Measurements from ENCODE around the gene CKLF.
A peak's percentile ranks its signal among the peaks of the same experiment; 100 is the strongest.
"Not testable (repeated sequence)": the region's sequence is repeated elsewhere in the genome, so short reads cannot be mapped to it uniquely, and the experiment has no call there.

CKLF gene

GRCh38 chr16:66552286-66553177 lies at the start of gene CKLF:
Gene CKLF, plus strand, starts transcription at chr16:66552576. Its CDS starts 140 bp downstream, at chr16:66552716.
- peak; percentile 88 to 90 for DNase-seq

DNA sequence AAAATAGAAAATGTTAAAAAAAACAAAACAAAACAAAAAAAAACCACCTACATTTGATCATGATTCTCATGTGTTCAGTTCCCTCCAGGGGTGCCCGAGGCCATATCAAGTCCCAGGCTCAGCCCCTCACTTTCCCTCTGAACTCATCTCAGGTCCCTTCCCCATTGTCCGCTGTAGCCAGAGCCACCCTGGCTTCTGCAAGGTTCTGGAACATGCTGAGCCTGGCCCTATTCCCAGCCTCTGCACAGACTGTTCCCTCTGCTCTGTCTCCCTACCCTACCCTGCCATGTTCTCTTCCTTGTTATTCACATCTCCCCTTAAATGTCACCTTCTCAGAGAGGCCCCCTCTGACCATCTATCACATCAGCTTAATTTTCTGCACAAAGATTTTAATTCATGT lies 49.3 kb upstream of the CKLF start:
- DNase-seq, result no peak

GRCh38 chr16:66503612-66504011 lies 48.8 kb upstream of the CKLF start:
- DNase-seq, result no peak

- no peak for DNase-seq
These were observed 44.6 kb upstream of the CKLF start for GRCh38 chr16:66507731-66508239.

- DNase-seq, result no peak
These were observed 44.0 kb upstream of the CKLF start for GRCh38 chr16:66508248-66508913.

DNA sequence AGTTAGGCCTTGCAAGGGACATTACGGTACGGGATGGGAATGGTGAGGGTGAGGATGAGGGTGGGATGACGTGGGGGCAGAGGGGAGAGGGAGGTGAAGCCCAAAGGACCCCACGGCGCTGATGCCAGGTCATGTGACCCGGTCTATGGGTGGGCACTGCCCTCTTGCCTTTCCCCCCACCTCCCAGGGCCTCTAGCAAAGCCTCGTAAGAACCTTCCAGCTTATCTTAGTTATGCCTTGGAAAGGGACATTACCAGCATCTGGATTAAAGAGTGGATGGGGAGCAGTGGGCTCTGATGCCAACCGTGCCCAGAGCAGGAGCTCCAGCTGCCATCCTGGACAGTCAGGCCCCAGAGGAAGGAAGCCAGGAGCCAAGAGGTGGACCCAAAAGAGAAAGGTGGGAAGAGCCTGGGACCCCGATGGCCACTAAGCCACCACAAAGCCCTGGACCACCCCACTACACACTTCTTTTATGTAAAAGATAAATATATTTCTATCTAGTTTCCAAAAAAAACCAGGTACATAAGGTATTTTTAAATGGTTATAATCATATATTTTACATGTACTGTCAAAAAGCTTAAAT lies 43.4 kb upstream of the CKLF start:
- no peak for DNase-seq

DNA sequence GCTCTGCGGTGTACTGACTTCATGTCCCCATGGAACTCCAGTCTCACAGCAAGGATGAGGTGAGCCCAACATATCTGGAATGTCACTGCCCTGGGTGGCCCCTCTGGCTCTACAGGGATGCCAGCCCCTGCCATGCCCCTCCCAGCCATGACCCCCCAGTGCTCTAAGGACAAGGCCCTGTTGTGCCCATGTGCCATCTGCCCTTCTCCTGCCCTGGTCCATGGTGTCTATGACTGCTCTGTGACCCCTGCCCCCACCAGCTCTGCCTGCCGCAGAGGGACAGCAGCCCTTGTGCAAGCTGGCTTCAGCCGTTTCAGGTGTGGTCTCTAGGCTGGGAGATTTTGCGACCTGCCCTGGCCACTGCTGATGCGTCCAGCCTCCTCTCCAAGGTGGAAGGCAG lies 42.8 kb upstream of the CKLF start:
- no peak for DNase-seq

GRCh38 chr16:66510298-66510697 lies 42.1 kb upstream of the CKLF start:
- DNase-seq, result no peak

DNA sequence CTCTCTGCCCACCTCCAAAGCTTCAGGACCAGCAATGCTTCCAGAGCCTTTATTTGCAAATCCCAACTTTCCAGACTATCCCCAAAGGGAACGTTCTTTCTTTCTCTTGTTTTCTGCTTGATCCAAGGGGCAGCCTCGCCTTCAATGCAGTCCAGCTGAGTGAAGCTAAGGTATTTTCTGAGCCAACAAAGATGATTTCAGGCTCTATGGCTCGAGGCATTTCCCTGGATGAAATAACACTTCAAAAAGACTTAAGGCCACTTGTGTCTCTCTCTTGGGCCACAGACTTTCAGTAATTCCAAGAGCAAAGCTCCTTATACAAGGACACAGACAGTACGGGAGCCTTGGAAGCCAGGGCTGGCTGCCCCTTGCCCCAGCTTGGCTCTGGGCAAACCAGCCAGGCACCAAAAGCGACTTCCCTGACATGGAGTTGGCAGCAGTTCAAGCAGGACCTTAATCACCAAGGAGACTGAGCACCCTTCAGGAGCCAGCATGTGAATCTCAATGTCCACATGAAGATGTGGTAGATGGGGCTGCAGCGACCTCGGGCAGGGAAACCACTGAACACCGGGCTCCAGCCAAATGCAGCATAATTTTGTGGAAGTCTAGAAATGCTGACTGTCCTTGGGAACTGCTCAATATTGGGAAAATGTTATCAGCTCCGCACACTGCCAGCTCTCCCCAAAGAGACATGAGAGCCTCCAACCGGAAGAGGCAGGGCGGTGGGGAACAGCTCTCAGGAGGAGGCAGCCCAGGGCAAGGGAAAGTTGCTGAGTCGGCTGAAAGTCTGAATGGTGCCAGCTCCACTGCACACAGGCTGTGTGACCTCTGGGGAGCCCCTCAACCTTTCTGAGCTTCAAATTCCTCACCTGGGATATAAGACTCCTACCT lies 41.4 kb upstream of the CKLF start:
- no peak for DNase-seq

GRCh38 chr16:66511602-66512271 lies 40.6 kb upstream of the CKLF start:
- no peak for DNase-seq

DNA sequence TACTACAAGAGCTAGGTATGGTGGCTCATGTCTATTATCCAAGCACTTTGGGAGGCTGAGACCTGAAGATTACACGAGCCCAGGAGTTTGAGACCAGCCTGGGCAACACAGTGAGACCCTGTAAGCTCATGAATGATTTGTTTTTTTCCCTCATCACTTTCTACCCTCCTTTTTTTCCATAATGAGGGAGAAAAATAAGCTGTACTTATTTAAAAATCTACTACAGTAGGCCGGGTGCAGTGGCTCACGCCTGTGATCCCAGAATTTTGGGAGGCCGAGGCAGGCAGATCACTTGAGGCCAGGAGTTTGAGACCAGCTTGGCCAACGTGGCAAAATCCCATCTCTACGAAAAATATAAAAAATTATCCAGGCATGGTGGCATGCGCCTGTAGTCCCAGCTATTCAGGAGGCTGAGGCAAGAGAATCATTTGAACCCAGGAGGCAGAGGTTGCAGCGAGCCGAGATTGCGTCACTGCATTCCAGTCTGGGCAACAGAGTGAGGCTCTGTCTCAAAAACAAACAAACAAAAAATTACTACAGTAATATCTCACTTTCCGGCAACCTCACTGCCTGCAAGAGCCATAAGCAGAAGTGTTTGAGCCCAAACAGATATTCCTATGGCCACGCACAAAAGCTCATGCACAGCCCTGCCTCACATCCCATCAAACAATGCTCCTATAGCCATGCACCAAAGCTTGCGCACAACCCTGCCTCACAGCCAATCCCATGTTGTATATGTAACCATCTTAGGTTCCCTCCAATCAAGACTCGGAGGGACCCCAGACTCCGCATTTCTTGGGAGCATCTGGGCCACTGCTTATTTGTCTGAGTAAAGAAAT lies 39.9 kb upstream of the CKLF start:
- no peak for DNase-seq

GRCh38 chr16:66513111-66513723 lies 39.2 kb upstream of the CKLF start:
- DNase-seq, result no peak

GRCh38 chr16:66514391-66514790 lies 38.0 kb upstream of the CKLF start:
- DNase-seq, result not testable (repeated sequence)

GRCh38 chr16:66514980-66515595 lies 37.3 kb upstream of the CKLF start:
- DNase-seq, result not testable (repeated sequence)

DNA sequence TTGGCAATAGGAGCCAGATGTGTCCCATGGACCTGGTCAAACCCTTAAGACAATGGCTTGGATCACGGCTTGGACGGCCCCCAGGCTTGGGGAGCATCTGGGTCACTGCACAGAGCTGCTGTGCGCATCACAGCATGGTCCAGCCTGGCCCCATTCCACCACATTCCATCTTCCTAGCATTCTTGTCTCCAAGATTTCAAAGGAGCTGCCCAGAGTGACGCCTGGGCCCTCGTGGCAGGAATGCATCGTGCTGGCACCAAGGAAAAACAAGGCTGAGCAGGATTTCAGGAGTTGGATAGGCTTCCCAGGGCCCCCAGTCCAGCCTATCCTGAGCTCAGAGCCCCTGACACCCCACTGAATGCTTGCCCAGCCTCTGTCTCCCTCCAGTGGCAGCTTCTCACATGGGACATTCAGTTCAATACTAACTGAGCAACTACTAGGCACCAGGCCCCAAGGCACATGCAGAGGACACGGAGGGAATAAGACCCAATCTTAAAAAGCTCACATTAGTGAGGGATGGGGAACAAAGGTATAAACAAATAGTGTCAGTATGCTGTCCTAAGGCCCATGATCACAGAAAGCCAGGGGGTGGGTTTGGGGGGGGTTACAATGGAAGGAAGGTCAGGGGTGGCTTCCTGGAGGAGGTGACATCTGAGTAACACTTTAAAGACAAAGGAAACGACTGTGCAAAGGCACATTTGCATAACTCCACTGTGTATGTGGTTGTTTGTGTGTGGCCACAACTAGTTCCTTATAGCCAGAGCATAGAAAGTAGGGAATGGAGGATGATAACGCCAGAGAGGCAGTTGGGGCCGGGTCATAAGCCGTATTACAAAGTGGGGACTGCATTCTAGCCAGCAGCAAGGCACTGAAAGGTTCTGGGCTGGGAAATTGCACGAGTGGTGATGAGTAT lies 36.5 kb upstream of the CKLF start:
- no peak for DNase-seq

- no peak for DNase-seq
These were observed 35.9 kb upstream of the CKLF start for GRCh38 chr16:66516509-66516807.

- DNase-seq, result peak; percentile 52 to 69
These were observed 35.4 kb upstream of the CKLF start for GRCh38 chr16:66516808-66517585.

DNA sequence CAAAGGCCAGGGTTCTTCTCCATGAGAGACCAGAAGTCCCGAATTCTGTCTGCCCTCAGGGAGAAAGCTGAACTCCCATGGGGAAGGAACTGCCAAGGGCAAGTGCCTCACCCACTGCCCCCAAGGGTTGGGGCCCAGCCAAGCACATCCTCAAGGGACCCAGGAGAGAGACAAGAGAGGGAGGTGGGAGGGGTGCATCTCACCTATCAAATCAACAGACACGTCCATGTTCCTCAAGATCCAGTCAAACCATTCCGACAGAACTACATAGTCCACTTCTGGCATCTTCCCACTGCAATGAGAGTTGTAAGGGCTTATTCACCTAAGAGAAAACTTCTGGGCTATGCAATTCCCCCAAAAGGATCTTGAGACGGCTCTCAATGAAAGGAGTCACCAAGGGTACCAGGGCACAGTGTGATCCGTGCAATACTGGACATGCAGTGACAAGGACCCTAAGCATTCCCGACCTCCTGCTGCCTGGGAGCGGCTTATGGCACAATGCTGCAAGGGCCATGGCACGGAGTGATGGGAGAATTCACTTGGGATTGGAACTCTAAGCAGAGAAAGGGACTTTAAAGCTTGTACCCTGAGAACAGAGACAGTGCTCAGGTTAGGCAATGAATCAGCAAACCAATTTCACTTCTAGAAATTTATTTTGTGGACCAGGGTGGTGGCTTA lies 34.7 kb upstream of the CKLF start:
- no peak for DNase-seq
